Upper lobe of left lung (tissue), 6 donors: Measurements from ENCODE around the gene NCOA6. TPM values are rescaled to one million over a fixed set of nuclear protein-coding genes. Genes with fewer than 3 reads are reported as not detected.

ENCODE experiments used
- ATAC-seq, 2 donors: fragments of 200-7000 bp; cut with Tn5 transposase; one replicate each; pipeline ENCODE4 v1.9.1; 2022; ENCODE audit warnings: mild to moderate bottlenecking in 2 of 2, moderate library complexity in 2 of 2; ENCODE audit not compliant: low FRiP score in 2 of 2
- DNase-seq, 2 donors: peaks; one replicate each; pipeline ENCODE4 v3.0.0-alpha.2; 2019 to 2020
- H3K27ac ChIP-seq, 4 donors: fragments of 200-600 bp; sonication (generic); one replicate each; pipeline ENCODE4 v1.5.1; 2016 to 2019
- H3K27me3 ChIP-seq, 4 donors: fragments of 200-600 bp; sonication (generic); one replicate each; pipeline ENCODE4 v1.5.1; 2017 to 2019
- H3K36me3 ChIP-seq, 4 donors: fragments of 200-600 bp; sonication (generic); one replicate each; pipeline ENCODE4 v1.5.1; 2016 to 2019
- H3K4me1 ChIP-seq, 4 donors: fragments of 200-600 bp; sonication (generic); one replicate each; pipeline ENCODE4 v1.5.1; 2018 to 2019
- H3K4me3 ChIP-seq, 4 donors: fragments of 200-600 bp; sonication (generic); one replicate each; pipeline ENCODE4 v1.5.1; 2017 to 2019; ENCODE audit warnings: mild to moderate bottlenecking in 2 of 4, moderate library complexity in 1 of 4
- H3K9me3 ChIP-seq, 4 donors: fragments of 200-600 bp; sonication (generic); one replicate each; pipeline ENCODE4 v1.5.1; 2018 to 2019
- CTCF ChIP-seq, 6 experiments: fragments of 450-650 bp in 4 of 6; fragments of 200-600 bp in 2 of 6; sonication (generic) in 2 of 6; IDR thresholded peaks; one replicate each; pipeline ENCODE4 v1.5.1; 2016 to 2019; ENCODE audit warnings: antibody characterized with exemption in 6 of 6
- EP300 ChIP-seq, 4 donors: sonication (generic); formaldehyde crosslinking; IDR thresholded peaks; one replicate each; pipeline ENCODE4 v1.5.1; 2017; ENCODE audit warnings: antibody characterized with exemption in 4 of 4, control low read depth in 2 of 4
- POLR2A ChIP-seq, 4 donors: fragments of 450-650 bp; IDR thresholded peaks; one replicate each; pipeline ENCODE4 v1.5.1; 2016 to 2017; ENCODE audit warnings: antibody characterized with exemption in 4 of 4, mild to moderate bottlenecking in 2 of 4
- POLR2AphosphoS5 ChIP-seq, 2 donors: sonication (generic); formaldehyde crosslinking; IDR thresholded peaks; one replicate each; pipeline ENCODE4 v1.5.1; 2017; ENCODE audit warnings: antibody characterized with exemption in 2 of 2
- WGBS, 2 donors: methylation state at CpG; one replicate each; pipeline ENCODE4 v1.1.5; 2017 to 2018; 5-methylcytosine and 5-hydroxymethylcytosine counted together
- total RNA-seq, 6 donors: library from RNA; depleted of rRNA in 4 of 6; stranded (reverse); fragments of >200 nt in 4 of 6; gene quantifications; one replicate each; pipeline versions ENCODE4 v1.1.0 to v1.2.1, GENCODE V29; 2016 to 2021
- donor health status: DM: no; HTN: no; CAD: no; lungs with moderate emphysema.
- donor health status: DM: no; HTN: yes; CAD: no; lungs with severe emphysema.

The NCOA6 gene
- total RNA-seq, 6 donors from 2014 or later, result 23.0 to 68.1 (median 25.8) TPM

DNA sequence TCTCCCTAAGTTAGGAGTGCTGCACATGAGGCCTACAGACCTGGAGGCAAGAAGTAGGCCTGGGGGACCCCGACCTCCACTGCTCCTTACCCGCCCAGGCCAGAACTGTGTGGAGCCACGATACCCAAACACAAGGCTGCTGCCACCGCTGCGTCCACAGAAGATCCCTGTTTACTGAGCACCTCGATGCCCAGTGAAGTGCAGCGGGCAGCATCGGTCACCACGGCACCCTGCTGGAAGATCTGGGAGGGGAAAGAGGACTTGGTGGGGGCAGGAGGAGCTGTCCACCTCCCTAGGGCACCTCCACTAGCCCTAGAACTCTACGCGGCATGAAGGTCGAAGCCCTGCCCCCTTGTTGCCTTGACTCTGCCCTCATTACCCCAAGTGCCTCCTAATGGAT lies 37.3 kb upstream of the NCOA6 start:
- ATAC-seq, result no peak
- no peaks in the 10 kb centered on the region for H3K9me3 ChIP-seq
- TF ChIP-seq POLR2AphosphoS5 (IDR thresholded peaks at IDR 0.05) (no peak), EP300 (IDR thresholded peaks at IDR 0.05) (no peak), CTCF (IDR thresholded peaks at IDR 0.05) (no peak), POLR2A (IDR thresholded peaks at IDR 0.05) (no peak)
- no peak overlapping the region for H3K4me3 ChIP-seq
- peaks cover 0 to 14% (median 2%) of the 10 kb centered on the region in 4 donors for H3K36me3 ChIP-seq
- peaks cover 0 to 7% (median 2%) of the 10 kb centered on the region in 4 donors for H3K4me1 ChIP-seq
- no peak for DNase-seq
- no peak overlapping the region for H3K27ac ChIP-seq
- H3K27me3 ChIP-seq, result no peaks in the 10 kb centered on the region
- 87 to 88% methylated on average over 9 to 12 of the region's 12 CpGs for WGBS, 2 donors

- no peak overlapping the region for H3K27ac ChIP-seq
- H3K4me1 ChIP-seq, result peaks cover 0 to 7% (median 2%) of the 10 kb centered on the region in 4 donors
- peaks cover 0 to 19% (median 4%) of the 10 kb centered on the region in 4 donors for H3K36me3 ChIP-seq
- ATAC-seq (no peak), DNase-seq (peak in 1 of 2 donors; percentile 74)
- WGBS, 2 donors, result 63 to 90% methylated on average over 7 of the region's 7 CpGs
- TF ChIP-seq CTCF (IDR thresholded peaks at IDR 0.05) (no peak), POLR2A (IDR thresholded peaks at IDR 0.05) (no peak), EP300 (IDR thresholded peaks at IDR 0.05) (no peak), POLR2AphosphoS5 (IDR thresholded peaks at IDR 0.05) (no peak)
- no peak overlapping the region for H3K4me3 ChIP-seq
- H3K27me3 ChIP-seq, result no peaks in the 10 kb centered on the region
- no peaks in the 10 kb centered on the region for H3K9me3 ChIP-seq
These were observed 36.1 kb upstream of the NCOA6 start for GRCh38 chr20:34861386-34862084.

DNA sequence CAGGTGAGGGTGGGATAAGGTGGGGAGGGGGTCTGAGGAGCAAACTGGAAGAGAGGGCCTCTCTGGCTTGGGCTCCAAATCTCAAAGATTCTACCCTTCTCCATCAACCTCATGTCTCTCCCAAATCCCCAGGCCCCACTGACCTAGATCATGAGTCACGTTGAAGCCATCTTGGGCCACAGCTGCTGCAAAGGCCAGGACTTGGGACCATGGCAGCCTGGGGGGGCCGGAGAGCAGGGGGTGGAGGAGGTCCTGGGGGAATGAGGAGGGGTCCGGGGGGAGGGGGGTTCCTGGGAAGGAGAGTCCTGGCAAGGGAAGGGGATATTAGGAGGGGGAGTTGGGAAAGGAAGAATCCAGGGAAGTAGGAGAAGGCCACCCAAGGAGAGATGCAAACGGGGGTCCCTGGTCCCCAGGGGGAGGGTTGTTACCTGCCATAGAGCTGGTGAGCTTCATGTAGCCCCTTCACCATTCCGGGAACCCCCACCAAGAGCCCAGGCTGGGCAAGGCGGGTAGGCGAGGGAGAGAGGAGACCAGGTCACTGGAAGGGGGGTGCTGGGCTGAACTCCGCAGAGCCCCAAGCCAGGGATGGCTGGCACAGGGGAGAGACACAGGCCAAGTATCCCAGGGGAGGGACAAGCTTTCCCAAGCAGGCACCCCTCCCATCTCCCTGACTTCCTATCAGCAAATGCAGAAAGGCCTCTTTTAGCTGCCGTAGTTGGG lies 34.5 kb upstream of the NCOA6 start:
- H3K27ac ChIP-seq, result no peak overlapping the region
- DNase-seq (no peak), ATAC-seq (no peak)
- H3K9me3 ChIP-seq, result no peaks in the 10 kb centered on the region
- peaks cover 0 to 7% (median 2%) of the 10 kb centered on the region in 4 donors for H3K4me1 ChIP-seq
- no peak for TF ChIP-seq CTCF (IDR thresholded peaks at IDR 0.05)
- TF ChIP-seq EP300 (IDR thresholded peaks at IDR 0.05), result no peak
- TF ChIP-seq POLR2A (IDR thresholded peaks at IDR 0.05), result no peak
- peaks cover 0 to 22% (median 6%) of the 10 kb centered on the region in 4 donors for H3K36me3 ChIP-seq
- 85 to 88% methylated on average over 8 of the region's 9 CpGs for WGBS, 2 donors
- no peaks in the 10 kb centered on the region for H3K27me3 ChIP-seq
- H3K4me3 ChIP-seq, result no peak overlapping the region

GRCh38 chr20:34859367-34859766 lies 33.9 kb upstream of the NCOA6 start:
- H3K27ac ChIP-seq, result no peak overlapping the region
- ATAC-seq (peak in 1 of 2 donors; percentile 44), DNase-seq (peak in 1 of 2 donors; percentile 83)
- 94 to 95% methylated on average over 26 of the region's 26 CpGs for WGBS, 2 donors
- H3K4me1 ChIP-seq, result peaks cover 0 to 7% (median 2%) of the 10 kb centered on the region in 4 donors
- no peak for TF ChIP-seq CTCF (IDR thresholded peaks at IDR 0.05)
- TF ChIP-seq EP300 (IDR thresholded peaks at IDR 0.05), result no peak
- TF ChIP-seq POLR2AphosphoS5 (IDR thresholded peaks at IDR 0.05), result no peak
- TF ChIP-seq POLR2A (IDR thresholded peaks at IDR 0.05), result no peak
- H3K4me3 ChIP-seq, result no peak overlapping the region
- H3K9me3 ChIP-seq, result no peaks in the 10 kb centered on the region
- peaks cover 0 to 28% (median 7%) of the 10 kb centered on the region in 4 donors for H3K36me3 ChIP-seq
- no peaks in the 10 kb centered on the region for H3K27me3 ChIP-seq
